ENCODE data around the gene MADD. TPM values are rescaled to one million over a fixed set of nuclear protein-coding genes. Genes with fewer than 3 reads are reported as not detected.
"Not testable (repeated sequence)": the region's sequence is repeated elsewhere in the genome, so short reads cannot be mapped to it uniquely, and the experiment has no call there.

MADD gene
- polyA plus RNA-seq, 1 donor, result 49.8 TPM

- DNase-seq, result no peak
- Histone ChIP-seq H3K36me3 (ENCODE audit: control insufficient read depth, insufficient read depth, low read length) (peaks cover 74% of the 10 kb centered on the region), H3K4me3 (ENCODE audit: low read length) (no peak overlapping the region), H3K4me1 (ENCODE audit: control insufficient read depth, insufficient read depth, low read length) (no peaks in the 10 kb centered on the region), H3K27me3 (ENCODE audit: control insufficient read depth, insufficient read depth, low read length) (no peaks in the 10 kb centered on the region), H3K9me3 (ENCODE audit: control insufficient read depth, low read depth, low read length) (peaks cover 12% of the 10 kb centered on the region), H3K27ac (ENCODE audit: low read length) (no peak overlapping the region)
- 100% methylated on average over 1 of the region's 5 CpGs for WGBS (ENCODE audit: insufficient coverage, low lambda C conversion rate)
Observed at GRCh38 chr11:47295385-47295784, 25.5 kb downstream of the MADD start.

- no peak overlapping the region for H3K4me3 ChIP-seq (ENCODE audit: low read length)
- H3K4me1 ChIP-seq (ENCODE audit: control insufficient read depth, insufficient read depth, low read length), result no peaks in the 10 kb centered on the region
- H3K27ac ChIP-seq (ENCODE audit: low read length), result no peak overlapping the region
- H3K36me3 ChIP-seq (ENCODE audit: control insufficient read depth, insufficient read depth, low read length), result peaks cover 69% of the 10 kb centered on the region
- no peak for DNase-seq
- 100% methylated on average over 1 of the region's 4 CpGs for WGBS (ENCODE audit: insufficient coverage, low lambda C conversion rate)
- no peaks in the 10 kb centered on the region for H3K27me3 ChIP-seq (ENCODE audit: control insufficient read depth, insufficient read depth, low read length)
- H3K9me3 ChIP-seq (ENCODE audit: control insufficient read depth, low read depth, low read length), result peaks cover 12% of the 10 kb centered on the region
Observed at GRCh38 chr11:47296045-47296444, 26.1 kb downstream of the MADD start.

DNA sequence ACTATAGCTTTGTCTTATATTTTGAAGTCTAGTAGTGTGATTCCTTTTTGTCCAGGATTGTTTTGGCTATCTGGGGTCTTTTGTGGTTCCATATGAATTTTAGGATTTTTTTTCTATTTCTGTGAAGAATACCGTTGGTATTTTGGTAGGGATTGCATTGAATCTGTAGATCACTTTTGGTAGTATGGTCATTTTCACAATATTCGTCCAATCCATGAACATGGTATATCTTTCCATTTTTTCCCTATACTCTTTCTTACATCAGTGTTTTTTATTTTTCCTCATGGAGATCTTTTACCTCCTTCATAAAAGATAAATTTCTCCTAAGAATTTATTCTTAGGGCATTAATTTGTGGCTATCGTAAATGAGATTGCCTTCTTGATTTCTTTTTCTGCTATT lies 29.1 kb downstream of the MADD start:
- H3K36me3 ChIP-seq (ENCODE audit: control insufficient read depth, insufficient read depth, low read length), result peaks cover 58% of the 10 kb centered on the region
- peaks cover 29% of the 10 kb centered on the region for H3K9me3 ChIP-seq (ENCODE audit: control insufficient read depth, low read depth, low read length)
- no peaks in the 10 kb centered on the region for H3K27me3 ChIP-seq (ENCODE audit: control insufficient read depth, insufficient read depth, low read length)
- no peak overlapping the region for H3K4me3 ChIP-seq (ENCODE audit: low read length)
- WGBS (ENCODE audit: insufficient coverage, low lambda C conversion rate), result 100% methylated on average over 1 of the region's 3 CpGs
- DNase-seq, result no peak
- H3K27ac ChIP-seq (ENCODE audit: low read length), result no peak overlapping the region
- H3K4me1 ChIP-seq (ENCODE audit: control insufficient read depth, insufficient read depth, low read length), result no peaks in the 10 kb centered on the region

- Histone ChIP-seq H3K4me3 (ENCODE audit: low read length) (no peak overlapping the region), H3K27me3 (ENCODE audit: control insufficient read depth, insufficient read depth, low read length) (no peaks in the 10 kb centered on the region), H3K27ac (ENCODE audit: low read length) (no peak overlapping the region), H3K9me3 (ENCODE audit: control insufficient read depth, low read depth, low read length) (peaks cover 29% of the 10 kb centered on the region), H3K36me3 (ENCODE audit: control insufficient read depth, insufficient read depth, low read length) (peaks cover 62% of the 10 kb centered on the region), H3K4me1 (ENCODE audit: control insufficient read depth, insufficient read depth, low read length) (no peaks in the 10 kb centered on the region)
- WGBS (ENCODE audit: insufficient coverage, low lambda C conversion rate), result 100% methylated on average over 1 of the region's 1 CpG
- no peak for DNase-seq
Observed at GRCh38 chr11:47302853-47303252, 32.9 kb downstream of the MADD start.

GRCh38 chr11:47305734-47306483 lies 36.0 kb downstream of the MADD start:
- DNase-seq, result no peak
- H3K4me1 ChIP-seq (ENCODE audit: control insufficient read depth, insufficient read depth, low read length), result no peaks in the 10 kb centered on the region
- peaks cover 17% of the 10 kb centered on the region for H3K9me3 ChIP-seq (ENCODE audit: control insufficient read depth, low read depth, low read length)
- H3K36me3 ChIP-seq (ENCODE audit: control insufficient read depth, insufficient read depth, low read length), result peaks cover 68% of the 10 kb centered on the region
- H3K27me3 ChIP-seq (ENCODE audit: control insufficient read depth, insufficient read depth, low read length), result no peaks in the 10 kb centered on the region
- H3K4me3 ChIP-seq (ENCODE audit: low read length), result no peak overlapping the region
- H3K27ac ChIP-seq (ENCODE audit: low read length), result no peak overlapping the region
- no CpG with 5 or more reads among the region's 3 CpGs for WGBS (ENCODE audit: insufficient coverage, low lambda C conversion rate)

- H3K4me3 ChIP-seq (ENCODE audit: low read length), result no peak overlapping the region
- H3K27ac ChIP-seq (ENCODE audit: low read length), result no peak overlapping the region
- no peak for DNase-seq
- 100% methylated on average over 1 of the region's 1 CpG for WGBS (ENCODE audit: insufficient coverage, low lambda C conversion rate)
- H3K4me1 ChIP-seq (ENCODE audit: control insufficient read depth, insufficient read depth, low read length), result no peaks in the 10 kb centered on the region
- H3K36me3 ChIP-seq (ENCODE audit: control insufficient read depth, insufficient read depth, low read length), result peaks cover 73% of the 10 kb centered on the region
- peaks cover 17% of the 10 kb centered on the region for H3K9me3 ChIP-seq (ENCODE audit: control insufficient read depth, low read depth, low read length)
- H3K27me3 ChIP-seq (ENCODE audit: control insufficient read depth, insufficient read depth, low read length), result no peaks in the 10 kb centered on the region
Observed at GRCh38 chr11:47306484-47306844, 36.5 kb downstream of the MADD start.

DNA sequence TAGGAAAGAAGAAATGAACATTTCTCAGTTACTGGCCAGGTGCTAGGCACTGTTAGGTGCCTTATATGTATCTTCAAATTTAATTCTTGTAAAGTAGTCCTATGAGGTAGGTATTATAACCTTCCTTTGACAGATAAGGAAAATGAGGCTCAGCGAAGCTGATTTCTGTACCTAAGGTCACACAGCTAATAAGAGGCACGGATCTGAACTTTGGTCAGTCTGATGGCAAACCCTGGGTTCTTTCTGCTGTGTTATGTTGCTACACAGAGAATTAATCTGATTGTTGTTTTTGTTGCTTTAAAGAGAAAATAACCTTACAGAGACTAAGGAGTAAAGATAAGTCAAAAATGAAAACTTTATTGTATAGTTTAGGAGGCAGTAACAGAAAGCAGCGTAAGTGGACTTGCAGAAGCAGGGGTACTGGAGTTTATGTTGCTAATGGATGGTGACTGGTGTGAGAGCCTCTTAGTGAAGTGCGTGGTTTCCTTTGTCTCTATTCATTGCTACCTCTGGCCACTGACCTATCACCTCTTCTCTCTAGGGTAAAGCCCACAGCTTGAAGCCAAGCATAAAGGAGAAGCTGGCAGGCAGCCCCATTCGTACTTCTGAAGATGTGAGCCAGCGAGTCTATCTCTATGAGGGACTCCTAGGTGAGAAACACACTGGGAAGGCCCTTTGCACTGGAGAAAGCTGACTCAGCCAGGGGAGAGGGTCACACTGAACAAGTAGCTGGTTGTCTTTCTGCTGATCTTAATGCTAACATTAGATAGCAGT lies 38.3 kb downstream of the MADD start:
- H3K36me3 ChIP-seq (ENCODE audit: control insufficient read depth, insufficient read depth, low read length), result peaks cover 80% of the 10 kb centered on the region

GRCh38 chr11:47314992-47315391 lies 45.1 kb downstream of the MADD start:
- H3K4me1 ChIP-seq (ENCODE audit: control insufficient read depth, insufficient read depth, low read length), result no peaks in the 10 kb centered on the region
- no peak overlapping the region for H3K4me3 ChIP-seq (ENCODE audit: low read length)
- H3K36me3 ChIP-seq (ENCODE audit: control insufficient read depth, insufficient read depth, low read length), result peaks cover 64% of the 10 kb centered on the region
- H3K27ac ChIP-seq (ENCODE audit: low read length), result no peak overlapping the region
- no peak for DNase-seq
- no peaks in the 10 kb centered on the region for H3K27me3 ChIP-seq (ENCODE audit: control insufficient read depth, insufficient read depth, low read length)
- H3K9me3 ChIP-seq (ENCODE audit: control insufficient read depth, low read depth, low read length), result no peaks in the 10 kb centered on the region
- WGBS (ENCODE audit: insufficient coverage, low lambda C conversion rate), result 100% methylated on average over 2 of the region's 5 CpGs

More for the DNA sequence above, 38.3 kb downstream of the MADD start:
- Histone ChIP-seq H3K4me1 (ENCODE audit: control insufficient read depth, insufficient read depth, low read length) (no peaks in the 10 kb centered on the region), H3K4me3 (ENCODE audit: low read length) (no peak overlapping the region), H3K27me3 (ENCODE audit: control insufficient read depth, insufficient read depth, low read length) (no peaks in the 10 kb centered on the region), H3K9me3 (ENCODE audit: control insufficient read depth, low read depth, low read length) (peaks cover 6% of the 10 kb centered on the region), H3K27ac (ENCODE audit: low read length) (peak overlapping the region; percentile 29)
- WGBS (ENCODE audit: insufficient coverage, low lambda C conversion rate), result 60% methylated on average over 2 of the region's 6 CpGs
- DNase-seq, result peak in 1 of 2 donors; percentile 25

DNA sequence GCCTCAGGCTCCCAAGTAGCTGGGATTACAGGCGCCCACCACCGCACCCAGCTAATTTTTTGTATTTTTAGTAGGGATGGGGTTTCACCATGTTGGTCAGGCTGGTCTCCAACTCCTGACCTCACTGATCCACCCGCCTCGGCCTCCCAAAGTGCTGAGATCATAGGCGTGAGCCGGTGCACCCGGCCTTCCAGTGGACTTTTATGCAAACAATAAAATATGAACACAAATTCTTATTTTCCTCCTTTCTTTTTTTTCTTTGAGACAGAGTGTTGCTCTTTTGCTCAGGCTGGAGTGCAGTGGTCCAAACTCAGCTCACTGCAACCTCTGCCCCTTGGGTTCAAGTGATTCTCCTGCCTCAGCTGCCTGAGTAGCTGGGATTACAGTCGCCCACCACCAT lies 46.6 kb downstream of the MADD start:
- peaks cover 53% of the 10 kb centered on the region for H3K36me3 ChIP-seq (ENCODE audit: control insufficient read depth, insufficient read depth, low read length)
- WGBS (ENCODE audit: insufficient coverage, low lambda C conversion rate), result no CpG with 5 or more reads among the region's 8 CpGs
- not testable (repeated sequence) for H3K4me1 ChIP-seq (ENCODE audit: control insufficient read depth, insufficient read depth, low read length); H3K27me3 ChIP-seq (ENCODE audit: control insufficient read depth, insufficient read depth, low read length); H3K27ac ChIP-seq (ENCODE audit: low read length); H3K4me3 ChIP-seq (ENCODE audit: low read length); H3K9me3 ChIP-seq (ENCODE audit: control insufficient read depth, low read depth, low read length); DNase-seq

DNA sequence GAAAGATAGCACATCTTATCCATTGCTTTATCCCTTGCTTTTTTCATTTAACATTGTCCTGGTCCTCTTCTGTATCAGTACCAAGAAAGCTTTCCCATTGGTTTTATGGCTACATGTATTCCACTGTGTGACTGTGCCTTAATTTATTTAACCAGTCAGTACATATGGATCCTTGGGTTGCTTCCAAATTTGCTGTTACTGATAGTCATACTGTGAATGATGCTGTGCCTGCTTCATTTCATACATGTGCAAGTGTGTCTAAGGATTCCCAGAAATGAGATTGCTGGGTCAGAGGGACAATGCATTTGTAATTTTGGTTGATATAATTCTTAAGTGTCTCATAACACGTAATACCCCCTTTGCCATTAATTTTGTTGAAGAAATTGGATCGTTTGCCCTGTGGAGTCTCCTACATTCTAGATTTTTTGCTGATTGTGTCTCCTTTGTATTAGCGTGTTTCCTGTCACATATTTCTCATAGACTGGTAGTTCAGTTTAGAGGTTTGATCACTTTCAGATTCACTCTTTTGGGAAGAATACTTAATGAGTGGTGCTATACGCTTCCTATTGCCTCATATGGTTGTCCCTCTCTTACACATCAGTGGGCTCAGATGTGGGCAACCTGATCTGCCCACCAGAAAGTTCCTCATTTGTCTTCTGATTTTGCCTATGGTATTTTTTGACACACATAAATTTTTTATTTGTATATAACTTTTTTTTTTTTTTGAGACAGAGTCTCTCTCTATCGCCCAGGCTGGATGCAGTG lies 47.3 kb downstream of the MADD start:
- no peak for DNase-seq
- Histone ChIP-seq H3K9me3 (ENCODE audit: control insufficient read depth, low read depth, low read length) (no peaks in the 10 kb centered on the region), H3K4me3 (ENCODE audit: low read length) (no peak overlapping the region), H3K27ac (ENCODE audit: low read length) (no peak overlapping the region), H3K36me3 (ENCODE audit: control insufficient read depth, insufficient read depth, low read length) (peaks cover 53% of the 10 kb centered on the region), H3K27me3 (ENCODE audit: control insufficient read depth, insufficient read depth, low read length) (no peaks in the 10 kb centered on the region), H3K4me1 (ENCODE audit: control insufficient read depth, insufficient read depth, low read length) (no peaks in the 10 kb centered on the region)
- 100% methylated on average over 2 of the region's 5 CpGs for WGBS (ENCODE audit: insufficient coverage, low lambda C conversion rate)

Data from large intestine (tissue), 3 donors.